ENCODE measurements around the gene LITAF.
"Not testable (repeated sequence)": the region's sequence is repeated elsewhere in the genome, so short reads cannot be mapped to it uniquely, and the experiment has no call there.

The LITAF gene

DNA sequence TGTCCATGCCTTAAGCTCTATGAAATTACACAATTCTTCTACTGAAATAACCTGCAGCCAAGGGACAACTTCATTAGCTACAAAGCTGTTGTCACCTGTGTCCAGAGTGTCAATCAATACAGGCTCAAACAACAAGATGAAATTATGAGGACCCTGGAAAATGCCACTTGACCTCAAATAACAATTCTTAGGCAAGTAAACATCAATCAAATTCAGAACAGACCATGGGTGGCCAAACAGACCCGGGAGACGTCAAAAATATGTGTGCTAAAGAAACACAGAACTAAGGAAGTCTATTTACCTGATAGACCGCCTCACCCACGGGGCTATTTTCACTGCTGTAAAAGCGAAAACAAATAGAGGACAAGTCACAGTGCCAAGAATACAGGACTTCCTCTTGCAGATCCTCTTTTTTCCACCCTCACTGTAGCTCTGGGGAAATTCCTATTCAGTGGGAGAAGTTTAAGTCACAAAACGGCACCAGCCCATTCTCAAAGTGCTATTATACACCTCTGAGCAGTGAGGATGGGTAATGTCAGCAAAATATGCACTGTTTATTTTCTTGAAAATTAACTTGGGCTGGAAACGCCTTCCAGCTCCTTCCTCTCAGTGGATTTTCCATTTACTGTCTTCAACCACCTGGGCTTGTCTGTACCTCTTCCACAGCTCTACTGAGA lies 2.7 kb downstream of the LITAF start:
- POLR2A ChIA-PET = no interaction called here
- no peak for TF ChIP-seq CTBP1 (IDR thresholded peaks at IDR 0.05; ENCODE audit: borderline replicate concordance)
- TF ChIP-seq, protein P1, sequence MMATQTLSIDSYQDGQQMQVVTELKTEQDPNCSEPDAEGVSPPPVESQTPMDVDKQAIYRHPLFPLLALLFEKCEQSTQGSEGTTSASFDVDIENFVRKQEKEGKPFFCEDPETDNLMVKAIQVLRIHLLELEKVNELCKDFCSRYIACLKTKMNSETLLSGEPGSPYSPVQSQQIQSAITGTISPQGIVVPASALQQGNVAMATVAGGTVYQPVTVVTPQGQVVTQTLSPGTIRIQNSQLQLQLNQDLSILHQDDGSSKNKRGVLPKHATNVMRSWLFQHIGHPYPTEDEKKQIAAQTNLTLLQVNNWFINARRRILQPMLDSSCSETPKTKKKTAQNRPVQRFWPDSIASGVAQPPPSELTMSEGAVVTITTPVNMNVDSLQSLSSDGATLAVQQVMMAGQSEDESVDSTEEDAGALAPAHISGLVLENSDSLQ (IDR thresholded peaks at IDR 0.05) = peak; percentile 84
- no peak for DNase-seq (ENCODE audit: extremely low spot score)
- CTCF ChIA-PET = interaction anchor here (0.5 to 1.2 kb wide), 6 partner anchors 52 to 213 kb away, joined by 3 to 4 read pairs (median 3); no protein-coding TSS in a partner anchor

DNA sequence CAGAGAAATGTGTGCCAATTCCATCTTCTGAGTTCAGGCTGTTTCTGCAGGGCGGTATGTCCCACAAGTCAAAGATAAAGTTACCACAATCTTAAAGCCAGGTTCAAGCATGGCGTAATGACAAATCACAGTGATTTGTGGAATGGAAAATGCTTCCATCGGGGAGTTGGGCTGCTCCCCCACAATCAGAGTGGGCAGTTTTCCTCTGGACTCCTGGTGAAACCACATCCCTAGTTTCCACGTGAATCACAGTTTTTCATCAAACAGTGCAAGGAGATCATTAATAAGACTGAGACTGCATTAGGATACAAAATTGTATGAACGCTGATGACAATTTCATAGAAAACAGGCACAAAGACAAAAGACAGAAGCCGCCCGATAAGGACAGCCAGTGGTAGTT lies 3.6 kb downstream of the LITAF start:
- TF ChIP-seq SP1 (IDR thresholded peaks at IDR 0.05) (no peak), L3MBTL2 (conservative IDR thresholded peaks at IDR 0.05) (no peak), ARNT (IDR thresholded peaks at IDR 0.05) (no peak), FOXA1 (IDR thresholded peaks at IDR 0.05) (no peak), FOXK2 (IDR thresholded peaks at IDR 0.05) (no peak), CTBP1 (IDR thresholded peaks at IDR 0.05; ENCODE audit: borderline replicate concordance) (no peak), NFRKB (IDR thresholded peaks at IDR 0.05) (no peak), TARDBP (IDR thresholded peaks at IDR 0.05) (no peak)
- TF ChIP-seq, protein P1 (IDR thresholded peaks at IDR 0.05) = no peak
- ChIA-PET POLR2A (no interaction called here), CTCF (interaction anchor here (0.6 to 1.2 kb wide), 3 partner anchors 51 to 171 kb away, joined by 3 read pairs; no protein-coding TSS in a partner anchor)
- DNase-seq (ENCODE audit: extremely low spot score) = no peak

DNA sequence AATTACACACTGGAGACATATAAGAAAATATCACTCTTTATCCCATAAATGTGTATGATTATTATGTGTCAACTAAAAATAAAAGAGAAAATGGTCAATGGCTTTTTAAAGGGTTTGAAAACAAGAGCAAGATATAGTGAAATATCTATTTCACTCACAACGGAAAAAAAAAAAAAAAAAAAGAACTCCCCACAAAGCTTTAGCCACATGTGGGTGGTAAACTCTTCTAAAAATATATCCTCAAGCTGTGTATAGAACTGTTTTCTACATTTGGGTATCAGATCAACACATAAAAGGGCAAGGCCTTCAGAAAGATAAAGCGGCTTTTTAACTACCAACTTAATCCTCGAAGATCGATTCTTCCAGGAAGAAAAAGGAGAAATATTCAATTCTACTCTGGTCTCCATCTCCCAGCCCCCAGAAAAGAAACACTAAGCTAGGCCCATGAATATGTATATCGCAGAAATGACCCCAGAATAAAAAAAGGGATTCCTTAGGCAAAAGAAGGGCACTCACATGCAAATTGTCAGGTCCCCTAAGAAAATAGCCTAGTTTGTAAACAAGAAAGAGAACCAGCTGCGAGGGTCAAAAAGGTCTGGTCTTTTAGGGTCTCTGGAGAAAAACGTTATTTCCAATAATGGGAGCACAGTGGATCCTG lies 4.4 kb downstream of the LITAF start:
- DNase-seq (ENCODE audit: extremely low spot score) = no peak
- ChIA-PET CTCF (interaction anchor here (0.6 to 0.7 kb wide), 4 partner anchors 45 to 175 kb away, joined by 3 to 8 read pairs (median 3); no protein-coding TSS in a partner anchor), POLR2A (no interaction called here)
- no peak for TF ChIP-seq L3MBTL2 (conservative IDR thresholded peaks at IDR 0.05)

DNA sequence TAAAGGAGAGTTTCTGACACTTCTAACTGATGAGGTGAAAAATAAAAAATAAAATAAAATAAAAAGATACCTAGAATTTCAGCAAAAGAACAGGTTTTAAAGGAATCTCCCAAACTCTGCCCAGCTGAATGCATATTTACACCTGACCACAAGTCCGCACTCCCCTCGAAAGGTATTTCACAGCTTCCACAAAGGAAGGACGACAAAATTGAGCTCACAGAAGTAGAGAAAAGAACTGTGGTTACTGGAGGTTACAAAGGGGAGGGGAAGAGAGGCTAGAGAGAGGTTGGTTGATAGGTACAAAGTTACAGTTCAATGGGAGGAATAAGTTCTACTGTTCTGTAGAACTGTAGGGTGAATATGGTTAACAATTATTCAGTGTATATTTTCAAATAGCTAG lies 5.0 kb downstream of the LITAF start:
- ChIA-PET CTCF (interaction anchor here (0.6 to 0.7 kb wide), 2 partner anchors 45 to 174 kb away, joined by 3 read pairs; no protein-coding TSS in a partner anchor), POLR2A (no interaction called here)
- no peak for DNase-seq (ENCODE audit: extremely low spot score)
- TF ChIP-seq TARDBP (IDR thresholded peaks at IDR 0.05) (no peak), SP1 (IDR thresholded peaks at IDR 0.05) (no peak)

DNA sequence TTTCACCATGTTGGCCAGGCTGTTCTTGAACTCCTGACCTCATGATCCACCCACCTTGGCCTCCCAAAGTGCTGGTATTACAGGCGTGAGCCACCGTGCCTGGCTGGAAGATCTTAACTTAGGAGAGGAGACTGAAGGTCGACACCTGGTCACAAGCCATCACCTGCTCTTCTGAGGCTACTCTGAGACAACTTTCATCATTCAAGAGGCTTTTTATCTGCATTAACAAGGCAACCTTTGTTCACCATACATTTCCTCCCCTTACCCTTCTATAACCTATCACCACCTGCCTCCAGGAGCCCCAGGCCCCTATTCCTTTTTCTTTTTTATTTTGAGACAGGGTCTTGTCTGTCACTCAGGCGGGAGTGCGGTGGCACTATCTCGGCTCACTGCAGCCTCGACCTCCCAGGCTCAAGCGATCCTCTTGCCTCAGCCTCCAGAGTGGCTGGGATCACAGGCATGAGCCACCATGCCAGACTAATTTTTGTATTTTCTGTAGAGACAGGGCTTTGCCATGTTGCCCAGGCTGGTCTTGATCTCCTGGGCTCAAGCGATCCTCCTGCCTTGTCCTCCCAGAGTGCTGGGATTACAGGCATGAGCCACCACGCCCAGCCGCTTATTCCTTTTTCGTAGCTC lies 6.2 kb downstream of the LITAF start:
- DNase-seq (ENCODE audit: extremely low spot score) = no peak
- POLR2A ChIA-PET = no interaction called here
- CTCF ChIA-PET = no interaction called here
- TF ChIP-seq ELF4 (IDR thresholded peaks at IDR 0.05) = no peak
- TF ChIP-seq HDGF (IDR thresholded peaks at IDR 0.05; ENCODE audit: borderline replicate concordance) = no peak
- TF ChIP-seq SP1 (IDR thresholded peaks at IDR 0.05) = no peak
- TF ChIP-seq, protein P1 (IDR thresholded peaks at IDR 0.05) = no peak
- TF ChIP-seq NFRKB (IDR thresholded peaks at IDR 0.05) = no peak
- no peak for TF ChIP-seq L3MBTL2 (conservative IDR thresholded peaks at IDR 0.05)
- TF ChIP-seq FOXK2 (IDR thresholded peaks at IDR 0.05) = no peak
- TF ChIP-seq ZNF384 (IDR thresholded peaks at IDR 0.05) = no peak
- no peak for TF ChIP-seq FOXA1 (IDR thresholded peaks at IDR 0.05)
- TF ChIP-seq ARNT (IDR thresholded peaks at IDR 0.05) = no peak
- no peak for TF ChIP-seq FOXM1 (IDR thresholded peaks at IDR 0.05; ENCODE audit: borderline replicate concordance)
- TF ChIP-seq TARDBP (IDR thresholded peaks at IDR 0.05) = no peak
- no peak for TF ChIP-seq BHLHE40 (IDR thresholded peaks at IDR 0.05; ENCODE audit: borderline replicate concordance)
- no peak for TF ChIP-seq CTBP1 (IDR thresholded peaks at IDR 0.05; ENCODE audit: borderline replicate concordance)
- no peak for TF ChIP-seq LEF1 (IDR thresholded peaks at IDR 0.05; ENCODE audit: borderline replicate concordance)

DNA sequence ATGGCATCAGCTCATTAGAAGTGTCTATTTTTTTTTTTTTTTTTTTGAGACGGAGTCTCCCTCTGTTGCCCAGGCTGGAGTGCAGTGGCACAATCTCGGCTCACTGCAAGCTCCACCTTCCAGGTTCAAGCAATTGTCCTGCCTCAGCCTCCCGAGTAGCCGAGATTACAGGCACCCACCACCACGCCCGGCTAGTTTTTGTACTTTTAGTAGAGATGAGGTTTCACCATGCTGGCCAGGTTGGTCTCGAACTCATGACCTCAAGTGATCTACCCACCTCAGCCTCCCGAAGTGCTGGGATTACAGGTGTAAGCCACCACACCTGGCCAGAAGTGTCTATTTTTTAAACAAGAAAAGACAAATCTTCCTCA lies 9.4 kb downstream of the LITAF start:
- POLR2A ChIA-PET; DNase-seq (ENCODE audit: extremely low spot score); CTCF ChIA-PET: not testable (repeated sequence)

Data from HEK293T (cell line).